ENCODE results near the gene TBK1. TPM values are rescaled to one million over a fixed set of nuclear protein-coding genes. Genes with fewer than 3 reads are reported as not detected.

Gene TBK1
- total and polyA plus RNA-seq, 9 of the 15 experiments (the other 6 are each of a cell fraction or from before 2014, with no cell fraction given) = 20.4 to 42.0 (median 27.8) TPM

DNA sequence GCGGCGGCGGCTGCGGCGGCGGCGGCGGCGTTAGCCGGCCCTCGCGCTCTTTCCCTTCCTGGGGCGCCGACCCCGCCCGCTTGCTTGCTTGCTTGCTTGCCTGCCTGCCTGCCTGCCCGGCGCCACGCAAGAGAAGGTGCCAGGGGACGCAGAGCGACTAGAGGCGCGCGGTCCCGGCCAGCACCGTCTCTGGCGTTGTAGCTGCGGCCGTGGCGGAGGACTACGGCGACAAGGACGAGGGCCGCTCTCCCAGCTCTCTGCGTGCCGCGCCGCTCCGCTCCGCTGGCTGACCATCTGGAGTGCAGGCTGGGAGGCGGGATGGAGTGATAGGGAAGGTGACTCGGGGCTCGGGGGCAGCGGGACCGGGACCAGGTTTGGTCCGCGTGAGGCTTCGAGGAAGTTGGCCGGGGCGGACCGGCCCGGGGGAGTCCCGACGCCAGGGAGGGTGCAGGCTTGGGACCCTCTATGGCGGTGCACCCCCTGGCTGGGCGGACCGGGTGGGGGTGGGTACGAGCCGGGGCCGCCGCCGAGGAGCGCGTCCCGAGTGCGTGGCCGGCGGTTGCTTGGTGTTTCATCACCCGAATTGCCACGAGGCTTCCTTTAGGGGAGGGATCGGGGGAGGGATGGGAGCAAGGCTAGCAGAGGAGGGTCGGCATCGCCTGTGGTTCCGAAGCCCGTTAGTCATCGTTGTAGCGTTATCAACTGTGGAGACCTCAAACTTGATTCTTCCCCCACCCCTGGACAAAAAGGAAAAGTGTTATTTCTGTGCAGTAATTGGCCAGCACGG, 47.3 kb upstream of the TBK1 start (continued):
- TF ChIP-seq, protein P1, sequence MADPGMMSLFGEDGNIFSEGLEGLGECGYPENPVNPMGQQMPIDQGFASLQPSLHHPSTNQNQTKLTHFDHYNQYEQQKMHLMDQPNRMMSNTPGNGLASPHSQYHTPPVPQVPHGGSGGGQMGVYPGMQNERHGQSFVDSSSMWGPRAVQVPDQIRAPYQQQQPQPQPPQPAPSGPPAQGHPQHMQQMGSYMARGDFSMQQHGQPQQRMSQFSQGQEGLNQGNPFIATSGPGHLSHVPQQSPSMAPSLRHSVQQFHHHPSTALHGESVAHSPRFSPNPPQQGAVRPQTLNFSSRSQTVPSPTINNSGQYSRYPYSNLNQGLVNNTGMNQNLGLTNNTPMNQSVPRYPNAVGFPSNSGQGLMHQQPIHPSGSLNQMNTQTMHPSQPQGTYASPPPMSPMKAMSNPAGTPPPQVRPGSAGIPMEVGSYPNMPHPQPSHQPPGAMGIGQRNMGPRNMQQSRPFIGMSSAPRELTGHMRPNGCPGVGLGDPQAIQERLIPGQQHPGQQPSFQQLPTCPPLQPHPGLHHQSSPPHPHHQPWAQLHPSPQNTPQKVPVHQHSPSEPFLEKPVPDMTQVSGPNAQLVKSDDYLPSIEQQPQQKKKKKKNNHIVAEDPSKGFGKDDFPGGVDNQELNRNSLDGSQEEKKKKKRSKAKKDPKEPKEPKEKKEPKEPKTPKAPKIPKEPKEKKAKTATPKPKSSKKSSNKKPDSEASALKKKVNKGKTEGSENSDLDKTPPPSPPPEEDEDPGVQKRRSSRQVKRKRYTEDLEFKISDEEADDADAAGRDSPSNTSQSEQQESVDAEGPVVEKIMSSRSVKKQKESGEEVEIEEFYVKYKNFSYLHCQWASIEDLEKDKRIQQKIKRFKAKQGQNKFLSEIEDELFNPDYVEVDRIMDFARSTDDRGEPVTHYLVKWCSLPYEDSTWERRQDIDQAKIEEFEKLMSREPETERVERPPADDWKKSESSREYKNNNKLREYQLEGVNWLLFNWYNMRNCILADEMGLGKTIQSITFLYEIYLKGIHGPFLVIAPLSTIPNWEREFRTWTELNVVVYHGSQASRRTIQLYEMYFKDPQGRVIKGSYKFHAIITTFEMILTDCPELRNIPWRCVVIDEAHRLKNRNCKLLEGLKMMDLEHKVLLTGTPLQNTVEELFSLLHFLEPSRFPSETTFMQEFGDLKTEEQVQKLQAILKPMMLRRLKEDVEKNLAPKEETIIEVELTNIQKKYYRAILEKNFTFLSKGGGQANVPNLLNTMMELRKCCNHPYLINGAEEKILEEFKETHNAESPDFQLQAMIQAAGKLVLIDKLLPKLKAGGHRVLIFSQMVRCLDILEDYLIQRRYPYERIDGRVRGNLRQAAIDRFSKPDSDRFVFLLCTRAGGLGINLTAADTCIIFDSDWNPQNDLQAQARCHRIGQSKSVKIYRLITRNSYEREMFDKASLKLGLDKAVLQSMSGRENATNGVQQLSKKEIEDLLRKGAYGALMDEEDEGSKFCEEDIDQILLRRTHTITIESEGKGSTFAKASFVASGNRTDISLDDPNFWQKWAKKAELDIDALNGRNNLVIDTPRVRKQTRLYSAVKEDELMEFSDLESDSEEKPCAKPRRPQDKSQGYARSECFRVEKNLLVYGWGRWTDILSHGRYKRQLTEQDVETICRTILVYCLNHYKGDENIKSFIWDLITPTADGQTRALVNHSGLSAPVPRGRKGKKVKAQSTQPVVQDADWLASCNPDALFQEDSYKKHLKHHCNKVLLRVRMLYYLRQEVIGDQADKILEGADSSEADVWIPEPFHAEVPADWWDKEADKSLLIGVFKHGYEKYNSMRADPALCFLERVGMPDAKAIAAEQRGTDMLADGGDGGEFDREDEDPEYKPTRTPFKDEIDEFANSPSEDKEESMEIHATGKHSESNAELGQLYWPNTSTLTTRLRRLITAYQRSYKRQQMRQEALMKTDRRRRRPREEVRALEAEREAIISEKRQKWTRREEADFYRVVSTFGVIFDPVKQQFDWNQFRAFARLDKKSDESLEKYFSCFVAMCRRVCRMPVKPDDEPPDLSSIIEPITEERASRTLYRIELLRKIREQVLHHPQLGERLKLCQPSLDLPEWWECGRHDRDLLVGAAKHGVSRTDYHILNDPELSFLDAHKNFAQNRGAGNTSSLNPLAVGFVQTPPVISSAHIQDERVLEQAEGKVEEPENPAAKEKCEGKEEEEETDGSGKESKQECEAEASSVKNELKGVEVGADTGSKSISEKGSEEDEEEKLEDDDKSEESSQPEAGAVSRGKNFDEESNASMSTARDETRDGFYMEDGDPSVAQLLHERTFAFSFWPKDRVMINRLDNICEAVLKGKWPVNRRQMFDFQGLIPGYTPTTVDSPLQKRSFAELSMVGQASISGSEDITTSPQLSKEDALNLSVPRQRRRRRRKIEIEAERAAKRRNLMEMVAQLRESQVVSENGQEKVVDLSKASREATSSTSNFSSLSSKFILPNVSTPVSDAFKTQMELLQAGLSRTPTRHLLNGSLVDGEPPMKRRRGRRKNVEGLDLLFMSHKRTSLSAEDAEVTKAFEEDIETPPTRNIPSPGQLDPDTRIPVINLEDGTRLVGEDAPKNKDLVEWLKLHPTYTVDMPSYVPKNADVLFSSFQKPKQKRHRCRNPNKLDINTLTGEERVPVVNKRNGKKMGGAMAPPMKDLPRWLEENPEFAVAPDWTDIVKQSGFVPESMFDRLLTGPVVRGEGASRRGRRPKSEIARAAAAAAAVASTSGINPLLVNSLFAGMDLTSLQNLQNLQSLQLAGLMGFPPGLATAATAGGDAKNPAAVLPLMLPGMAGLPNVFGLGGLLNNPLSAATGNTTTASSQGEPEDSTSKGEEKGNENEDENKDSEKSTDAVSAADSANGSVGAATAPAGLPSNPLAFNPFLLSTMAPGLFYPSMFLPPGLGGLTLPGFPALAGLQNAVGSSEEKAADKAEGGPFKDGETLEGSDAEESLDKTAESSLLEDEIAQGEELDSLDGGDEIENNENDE (IDR thresholded peaks at IDR 0.05; ENCODE audit: low read depth, low read length) = no peak
- TF ChIP-seq ZNF324 (CRISPR knock-in tag; IDR thresholded peaks at IDR 0.05) = 0 out of 2 replicates have a peak, but pooled peaks have one; percentile 8
- no peak for TF ChIP-seq ZNF583 (CRISPR knock-in tag; IDR thresholded peaks at IDR 0.05)
- TF ChIP-seq TSC22D4 (tag; IDR thresholded peaks at IDR 0.05) = no peak
- TF ChIP-seq ZBTB33 (CRISPR knock-in tag; IDR thresholded peaks at IDR 0.05) = peak; percentile 16; the same call in 1 of the 2 replicates
- 0 out of 2 replicates have a peak, but pooled peaks have one; percentile 42 for TF ChIP-seq LARP7 (IDR thresholded peaks at IDR 0.05)
- TF ChIP-seq PHB2 (IDR thresholded peaks at IDR 0.05; ENCODE audit: low read depth) = no peak
- TF ChIP-seq ZNF408 (CRISPR knock-in tag; IDR thresholded peaks at IDR 0.05; ENCODE audit: low read depth) = no peak
- TF ChIP-seq, protein P2, sequence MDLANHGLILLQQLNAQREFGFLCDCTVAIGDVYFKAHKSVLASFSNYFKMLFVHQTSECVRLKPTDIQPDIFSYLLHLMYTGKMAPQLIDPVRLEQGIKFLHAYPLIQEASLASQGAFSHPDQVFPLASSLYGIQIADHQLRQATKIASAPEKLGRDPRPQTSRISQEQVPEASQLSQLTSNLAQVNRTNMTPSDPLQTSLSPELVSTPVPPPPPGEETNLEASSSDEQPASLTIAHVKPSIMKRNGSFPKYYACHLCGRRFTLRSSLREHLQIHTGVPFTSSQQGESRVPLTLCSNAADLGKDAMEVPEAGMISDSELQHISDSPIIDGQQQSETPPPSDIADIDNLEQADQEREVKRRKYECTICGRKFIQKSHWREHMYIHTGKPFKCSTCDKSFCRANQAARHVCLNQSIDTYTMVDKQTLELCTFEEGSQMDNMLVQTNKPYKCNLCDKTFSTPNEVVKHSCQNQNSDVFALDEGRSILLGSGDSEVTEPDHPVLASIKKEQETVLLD (IDR thresholded peaks at IDR 0.05) = no peak
- TF ChIP-seq, protein P3, sequence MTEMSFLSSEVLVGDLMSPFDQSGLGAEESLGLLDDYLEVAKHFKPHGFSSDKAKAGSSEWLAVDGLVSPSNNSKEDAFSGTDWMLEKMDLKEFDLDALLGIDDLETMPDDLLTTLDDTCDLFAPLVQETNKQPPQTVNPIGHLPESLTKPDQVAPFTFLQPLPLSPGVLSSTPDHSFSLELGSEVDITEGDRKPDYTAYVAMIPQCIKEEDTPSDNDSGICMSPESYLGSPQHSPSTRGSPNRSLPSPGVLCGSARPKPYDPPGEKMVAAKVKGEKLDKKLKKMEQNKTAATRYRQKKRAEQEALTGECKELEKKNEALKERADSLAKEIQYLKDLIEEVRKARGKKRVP (CRISPR knock-in tag; IDR thresholded peaks at IDR 0.05) = peak; percentile 100
- TF ChIP-seq MAZ (CRISPR knock-in tag; conservative IDR thresholded peaks at IDR 0.05 in 1 of 2, IDR thresholded peaks at IDR 0.05 in 1 of 2) = peak; percentile 56 to 88
